Hepatocyte (in vitro differentiated cells): ENCODE results near the gene HSF2BP. TPM values are rescaled to one million over a fixed set of nuclear protein-coding genes. Genes with fewer than 3 reads are reported as not detected.

ENCODE experiments used
- DNase-seq: peaks from one replicate; pipeline ENCODE4 v3.0.0-alpha.2; 2016; ENCODE audit warnings: low spot score
- H2AFZ ChIP-seq: fragments of 200-600 bp; sonication (generic); 2 replicates; pipeline ENCODE4 v1.6.0; 2016; ENCODE audit warnings: antibody characterized with exemption, mild to moderate bottlenecking
- H3K27ac ChIP-seq: fragments of 200-600 bp; sonication (generic); 2 replicates; pipeline ENCODE4 v1.5.1; 2016; ENCODE audit warnings: mild to moderate bottlenecking
- H3K27me3 ChIP-seq: fragments of 200-600 bp; sonication (generic); 2 replicates; pipeline ENCODE4 v1.6.1; 2016
- H3K36me3 ChIP-seq: fragments of 200-600 bp; sonication (generic); replicated peaks from 2 replicates; pipeline ENCODE4 v1.5.1; 2016; ENCODE audit warnings: low read depth; ENCODE audit not compliant: insufficient read depth
- H3K4me1 ChIP-seq: fragments of 200-600 bp; sonication (generic); 2 replicates; pipeline ENCODE4 v1.5.1; 2016; ENCODE audit warnings: mild to moderate bottlenecking, moderate library complexity; ENCODE audit not compliant: insufficient read depth
- H3K4me2 ChIP-seq: fragments of 200-600 bp; sonication (generic); 2 replicates; pipeline ENCODE4 v1.6.0; 2016
- H3K4me3 ChIP-seq: fragments of 200-600 bp; sonication (generic); 2 replicates; pipeline ENCODE4 v1.5.1; 2016; ENCODE audit warnings: mild to moderate bottlenecking
- H3K79me2 ChIP-seq: fragments of 200-600 bp; sonication (generic); 2 replicates; pipeline ENCODE4 v1.6.0; 2017; ENCODE audit warnings: mild to moderate bottlenecking
- H3K9me2 ChIP-seq: fragments of 200-600 bp; sonication (generic); replicated peaks from 2 replicates; pipeline ENCODE4 v1.6.0; 2017; ENCODE audit warnings: mild to moderate bottlenecking; ENCODE audit not compliant: insufficient read depth
- H3K9me3 ChIP-seq: fragments of 200-600 bp; sonication (generic); 2 replicates; pipeline ENCODE4 v1.5.1; 2016; ENCODE audit warnings: low read depth, mild to moderate bottlenecking
- H4K20me1 ChIP-seq: fragments of 200-600 bp; sonication (generic); 2 replicates; pipeline ENCODE4 v1.6.0; 2016; ENCODE audit warnings: mild to moderate bottlenecking; ENCODE audit not compliant: insufficient read depth, poor library complexity, severe bottlenecking
- EZH2 ChIP-seq: fragments of 200-600 bp; sonication (generic); IDR thresholded peaks from 2 replicates; pipeline ENCODE4 v1.6.1; 2016; ENCODE audit warnings: antibody characterized with exemption, mild to moderate bottlenecking, borderline replicate concordance
- EZH2phosphoT487 ChIP-seq: fragments of 200-600 bp; sonication (generic); IDR thresholded peaks from one replicate; pipeline ENCODE4 v1.6.1; 2018; ENCODE audit warnings: antibody characterized with exemption, mild to moderate bottlenecking, low read depth, moderate library complexity; ENCODE audit not compliant: unreplicated experiment, severe bottlenecking
- WGBS: methylation state at CpG from one replicate; pipeline ENCODE4 v1.1.6; 2016; ENCODE audit warnings: low lambda C conversion rate; ENCODE audit errors: missing lambda C conversion rate; 5-methylcytosine and 5-hydroxymethylcytosine counted together
- polyA plus RNA-seq: library from polyadenylated mRNA; unstranded; fragments of >200 nt; fragmentation: Nextera tagmentation; extraction: Ambion mirVana; gene quantifications from 2 replicates; pipeline ENCODE4 v1.2.1, GENCODE V29; 2016
- total RNA-seq: library from RNA; depleted of rRNA; stranded (reverse); fragments of >200 nt; gene quantifications from 2 replicates; pipeline ENCODE4 v1.2.3, GENCODE V29; 2014
- TF ChIP-seq, protein P1 (sequence below): fragments of 200-600 bp; sonication (generic); IDR thresholded peaks from 2 replicates; pipeline ENCODE4 v1.5.1; 2016; ENCODE audit warnings: antibody characterized with exemption, mild to moderate bottlenecking; ENCODE audit not compliant: poor library complexity

Gene HSF2BP
- total RNA-seq (1.4 and 2.1 TPM in 2 replicates), polyA plus RNA-seq (1.3 and 3.1 TPM in 2 replicates)

DNA sequence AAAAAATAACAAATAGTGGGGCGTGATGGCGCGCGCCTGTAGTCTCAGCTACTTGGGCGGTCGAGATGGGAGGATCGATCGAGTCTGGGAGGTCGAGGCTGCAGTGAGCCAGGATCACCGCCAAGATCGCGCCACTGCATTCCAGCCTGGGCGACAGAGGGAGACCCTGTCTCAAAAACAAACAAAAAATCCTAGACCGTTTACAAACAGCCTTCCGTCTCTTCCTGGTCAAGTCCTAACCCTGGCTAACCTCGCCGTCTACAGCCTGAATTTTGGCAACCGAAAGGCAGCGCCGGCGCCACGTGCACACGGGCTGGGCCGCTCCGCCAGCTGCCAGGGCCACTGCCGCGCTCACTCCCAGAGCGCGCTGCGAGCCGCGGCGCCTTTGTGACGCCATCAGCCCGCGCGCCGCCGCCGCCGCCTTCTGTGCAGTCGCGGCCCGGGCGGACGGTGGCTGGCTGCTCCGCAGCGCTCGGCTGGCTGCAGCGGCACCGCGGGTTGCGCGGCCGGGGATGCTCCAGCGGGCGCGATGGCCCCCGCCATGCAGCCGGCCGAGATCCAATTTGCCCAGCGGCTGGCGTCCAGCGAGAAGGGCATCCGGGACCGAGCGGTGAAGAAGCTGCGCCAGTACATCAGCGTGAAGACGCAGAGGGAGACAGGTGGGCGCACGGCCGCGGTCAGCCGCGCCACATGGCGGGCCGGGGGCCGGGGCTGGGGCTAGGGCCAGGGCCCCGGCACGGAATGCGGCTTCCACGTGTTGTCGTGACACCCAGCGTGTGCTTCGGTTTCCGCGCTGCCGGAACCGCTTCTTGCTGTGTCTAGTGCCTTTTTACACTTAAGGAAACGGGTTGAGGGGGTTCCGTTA, at the start of gene HSF2BP, which contains the start of gene RRP1B:
HSF2BP (minus strand) TSS at position 353 of the 865 bp plus-strand sequence. CDS start 1,392 bp downstream, outside the sequence.
RRP1B (plus strand) TSS at position 425 of the 865 bp plus-strand sequence; CDS start at position 530, 105 bp downstream.
- Histone ChIP-seq H3K36me3 (no peaks in the 10 kb centered on the region), H3K9me3 (no peaks in the 10 kb centered on the region), H3K27me3 (no peaks in the 10 kb centered on the region), H2AFZ (peak within 1 kb of the TSS; percentile 95), H4K20me1 (no peaks in the 10 kb centered on the region), H3K4me3 (peak within 1 kb of the TSS; percentile 98), H3K4me1 (peaks cover 6% of the 10 kb centered on the region), H3K4me2 (peak within 1 kb of the TSS; percentile 95), H3K9me2 (no peaks in the 10 kb centered on the region), H3K79me2 (peaks cover 45% of the 10 kb centered on the region), H3K27ac (peak within 1 kb of the TSS; percentile 97)
- DNase-seq, result peak; percentile 94
- WGBS, result 13% methylated on average over 88 of the region's 92 CpGs
- no peak for TF ChIP-seq EZH2phosphoT487
- TF ChIP-seq, protein P1, sequence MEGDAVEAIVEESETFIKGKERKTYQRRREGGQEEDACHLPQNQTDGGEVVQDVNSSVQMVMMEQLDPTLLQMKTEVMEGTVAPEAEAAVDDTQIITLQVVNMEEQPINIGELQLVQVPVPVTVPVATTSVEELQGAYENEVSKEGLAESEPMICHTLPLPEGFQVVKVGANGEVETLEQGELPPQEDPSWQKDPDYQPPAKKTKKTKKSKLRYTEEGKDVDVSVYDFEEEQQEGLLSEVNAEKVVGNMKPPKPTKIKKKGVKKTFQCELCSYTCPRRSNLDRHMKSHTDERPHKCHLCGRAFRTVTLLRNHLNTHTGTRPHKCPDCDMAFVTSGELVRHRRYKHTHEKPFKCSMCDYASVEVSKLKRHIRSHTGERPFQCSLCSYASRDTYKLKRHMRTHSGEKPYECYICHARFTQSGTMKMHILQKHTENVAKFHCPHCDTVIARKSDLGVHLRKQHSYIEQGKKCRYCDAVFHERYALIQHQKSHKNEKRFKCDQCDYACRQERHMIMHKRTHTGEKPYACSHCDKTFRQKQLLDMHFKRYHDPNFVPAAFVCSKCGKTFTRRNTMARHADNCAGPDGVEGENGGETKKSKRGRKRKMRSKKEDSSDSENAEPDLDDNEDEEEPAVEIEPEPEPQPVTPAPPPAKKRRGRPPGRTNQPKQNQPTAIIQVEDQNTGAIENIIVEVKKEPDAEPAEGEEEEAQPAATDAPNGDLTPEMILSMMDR, result peak; percentile 14

DNA sequence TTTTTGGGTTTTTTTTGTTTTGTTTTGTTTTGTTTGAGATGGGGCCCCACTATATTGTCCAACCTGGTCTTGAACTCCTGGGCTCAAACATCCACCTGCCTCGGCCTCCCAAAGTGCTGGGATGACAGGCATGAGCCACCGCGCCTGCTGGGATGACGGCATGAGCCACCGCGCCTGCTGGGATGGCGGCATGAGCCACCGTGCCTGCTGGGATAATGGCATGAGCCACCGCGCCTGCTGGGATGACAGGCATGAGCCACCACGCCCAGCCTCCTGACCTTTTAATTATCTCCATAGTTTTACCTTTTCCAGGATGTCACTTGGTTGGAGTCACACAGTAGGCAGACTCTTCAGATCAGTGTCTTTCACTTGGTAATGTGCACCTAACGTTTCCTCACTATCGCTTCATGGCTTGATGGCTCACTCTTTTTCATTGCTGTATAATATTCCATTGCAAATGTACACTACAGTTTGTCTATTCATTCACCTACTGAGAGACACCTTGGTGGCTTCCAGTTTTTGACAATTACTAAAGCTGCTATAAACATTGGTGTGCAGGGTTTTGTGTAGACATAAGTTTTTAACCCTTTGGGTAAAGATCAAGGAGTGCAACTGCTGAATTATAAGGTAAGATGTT, 49.6 kb upstream of the HSF2BP start:
- Histone ChIP-seq H3K36me3 (no peaks in the 10 kb centered on the region), H2AFZ (no peak overlapping the region), H3K9me3 (no peaks in the 10 kb centered on the region), H3K4me3 (no peak overlapping the region), H3K4me2 (no peak overlapping the region), H3K79me2 (no peaks in the 10 kb centered on the region), H3K9me2 (no peaks in the 10 kb centered on the region), H3K4me1 (peaks cover 9% of the 10 kb centered on the region), H4K20me1 (no peaks in the 10 kb centered on the region), H3K27me3 (no peaks in the 10 kb centered on the region), H3K27ac (no peak overlapping the region)
- TF ChIP-seq EZH2phosphoT487 (no peak), EZH2 (no peak)
- TF ChIP-seq, protein P1, result no peak
- 97% methylated on average over 13 of the region's 13 CpGs for WGBS
- DNase-seq, result no peak

DNA sequence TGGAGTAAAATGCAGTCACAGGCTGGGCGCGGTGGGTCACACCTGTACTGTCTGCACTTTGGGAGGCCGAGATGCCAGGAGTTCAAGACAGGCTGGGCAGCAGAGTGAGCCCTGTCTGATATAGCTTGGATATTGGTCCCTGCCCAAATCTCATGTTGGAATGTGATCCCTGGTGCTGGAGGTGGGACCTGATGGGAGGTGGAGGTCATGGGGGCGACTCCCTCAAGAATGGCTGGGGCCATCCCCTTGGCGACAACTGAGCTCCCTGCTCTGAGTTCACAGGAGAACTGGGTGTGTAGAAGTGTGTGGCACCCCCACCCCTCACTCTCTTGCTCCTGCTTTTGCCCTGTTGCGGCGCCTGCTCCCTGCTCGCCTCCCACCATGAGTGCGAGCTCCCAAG, 48.2 kb upstream of the HSF2BP start:
- Histone ChIP-seq H3K27me3 (no peaks in the 10 kb centered on the region), H2AFZ (no peak overlapping the region), H3K36me3 (no peaks in the 10 kb centered on the region), H3K4me3 (no peak overlapping the region), H3K9me3 (no peaks in the 10 kb centered on the region), H3K27ac (no peak overlapping the region), H3K9me2 (no peaks in the 10 kb centered on the region), H3K4me2 (no peak overlapping the region), H4K20me1 (no peaks in the 10 kb centered on the region), H3K4me1 (peaks cover 12% of the 10 kb centered on the region), H3K79me2 (no peaks in the 10 kb centered on the region)
- DNase-seq, result no peak
- TF ChIP-seq, protein P1, result no peak
- no peak for TF ChIP-seq EZH2
- WGBS, result 98% methylated on average over 9 of the region's 9 CpGs
